ENCODE measurements around the gene TGFBRAP1. TPM values are rescaled to one million over a fixed set of nuclear protein-coding genes. Genes with fewer than 3 reads are reported as not detected.

The TGFBRAP1 gene
- total RNA-seq, 4 donors from 2014 or later, result 28.3 to 31.5 (median 29.7) TPM

DNA sequence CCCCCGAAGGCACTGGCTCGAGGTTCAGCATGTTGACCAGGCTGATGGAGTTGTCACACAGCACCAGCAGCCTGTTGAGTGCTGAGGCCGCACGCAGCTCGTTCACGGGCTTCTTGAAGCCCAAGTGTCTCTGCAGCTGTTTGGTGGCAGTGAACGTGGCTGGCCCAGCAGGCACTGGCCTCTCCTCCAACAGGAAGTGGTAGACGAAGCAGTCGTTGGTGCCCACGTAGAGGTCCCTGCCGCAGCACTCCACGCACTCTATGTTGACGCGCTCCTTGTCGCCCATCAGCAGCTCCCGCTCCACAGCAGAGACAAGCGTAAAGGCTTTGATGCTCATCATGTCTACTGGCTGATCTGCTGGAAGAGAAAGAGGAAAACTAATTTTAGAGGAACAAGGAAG lies 21.6 kb downstream of the TGFBRAP1 start:
- Histone ChIP-seq H3K27ac (no peak overlapping the region), H3K4me1 (no peaks in the 10 kb centered on the region), H3K9me3 (no peaks in the 10 kb centered on the region), H3K27me3 (no peaks in the 10 kb centered on the region), H3K4me3 (no peak overlapping the region), H3K36me3 (peaks cover 0 to 42% of the 10 kb centered on the region in 2 donors)
- TF ChIP-seq POLR2AphosphoS5 (IDR thresholded peaks at IDR 0.05) (no peak), EP300 (IDR thresholded peaks at IDR 0.05) (no peak), CTCF (IDR thresholded peaks at IDR 0.05) (no peak), POLR2A (IDR thresholded peaks at IDR 0.05) (no peak)
- no CpG with 5 or more reads among the region's 17 CpGs for WGBS, 2 donors (ENCODE audit: low coverage in 1 of 2)
- ATAC-seq, result no peak

DNA sequence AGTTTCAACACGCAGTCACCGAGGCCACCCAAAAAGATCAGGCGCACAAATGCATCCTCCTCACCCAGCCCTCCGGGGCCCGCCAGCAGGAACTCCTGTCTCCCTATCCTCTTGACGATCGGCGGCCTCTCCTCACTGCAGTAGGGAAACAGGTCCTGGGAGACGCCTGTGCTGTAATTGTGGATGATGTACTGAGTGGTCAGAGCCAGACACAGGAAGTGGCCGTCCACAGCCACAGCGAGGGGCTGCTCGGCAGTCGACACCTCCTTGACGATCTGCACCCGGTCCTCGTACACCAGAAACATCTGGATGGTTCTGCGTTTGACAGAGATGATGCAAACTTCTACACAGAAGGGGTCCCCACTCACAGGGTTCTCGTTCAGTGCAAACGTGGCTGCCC lies 22.0 kb downstream of the TGFBRAP1 start:
- Histone ChIP-seq H3K4me1 (no peaks in the 10 kb centered on the region), H3K36me3 (peaks cover 0 to 42% of the 10 kb centered on the region in 2 donors), H3K4me3 (no peak overlapping the region), H3K27me3 (no peaks in the 10 kb centered on the region), H3K9me3 (no peaks in the 10 kb centered on the region), H3K27ac (no peak overlapping the region)
- WGBS, 2 donors (ENCODE audit: low coverage in 1 of 2), result 86% methylated on average over 8 of the region's 19 CpGs; no CpG with 5 or more reads in 1 of the 2 donors
- no peak for ATAC-seq
- TF ChIP-seq POLR2AphosphoS5 (IDR thresholded peaks at IDR 0.05), result no peak
- TF ChIP-seq POLR2A (IDR thresholded peaks at IDR 0.05), result no peak
- TF ChIP-seq CTCF (IDR thresholded peaks at IDR 0.05), result no peak

DNA sequence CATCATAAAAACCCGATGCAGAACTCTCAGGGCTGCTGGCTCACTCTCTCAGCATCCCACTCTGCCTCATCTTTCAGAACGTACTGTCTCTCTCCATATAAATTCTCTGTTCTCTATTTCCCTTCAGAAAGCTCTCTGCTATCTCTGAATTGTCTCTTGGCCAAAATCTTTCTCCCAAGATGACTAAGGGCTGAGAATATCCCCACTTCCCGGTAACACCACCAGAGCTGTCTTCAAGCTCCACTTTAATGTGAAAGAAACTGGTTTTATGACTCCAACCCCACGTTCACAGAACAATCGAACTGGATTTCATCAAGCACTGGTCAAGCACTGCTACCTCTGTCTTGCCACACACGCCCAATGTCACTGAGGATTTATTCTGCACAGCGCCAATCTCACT lies 22.4 kb downstream of the TGFBRAP1 start:
- 72 to 82% methylated on average over 5 to 6 of the region's 7 CpGs for WGBS, 2 donors (ENCODE audit: low coverage in 1 of 2)
- TF ChIP-seq CTCF (IDR thresholded peaks at IDR 0.05) (no peak), POLR2AphosphoS5 (IDR thresholded peaks at IDR 0.05) (no peak), EP300 (IDR thresholded peaks at IDR 0.05) (no peak), POLR2A (IDR thresholded peaks at IDR 0.05) (no peak)
- no peak for ATAC-seq

DNA sequence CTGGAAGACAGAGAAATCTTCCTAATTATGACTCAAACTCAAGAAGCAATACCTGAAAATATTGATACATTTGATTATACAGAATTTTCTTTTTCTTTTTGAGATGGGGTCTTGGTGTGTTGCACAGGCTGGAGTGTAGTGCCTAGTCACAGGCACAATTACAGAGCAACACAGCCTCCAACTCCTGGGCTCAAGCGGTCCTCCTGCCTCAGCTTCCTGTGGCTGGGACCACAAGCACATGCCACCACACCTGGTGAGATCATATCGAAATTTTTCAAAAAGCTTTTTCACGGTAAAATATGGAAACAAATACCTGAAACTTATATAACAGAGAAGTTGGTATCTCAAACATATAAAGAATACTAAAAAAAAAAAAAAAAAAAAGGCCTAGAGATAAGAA lies 27.9 kb downstream of the TGFBRAP1 start:
- Histone ChIP-seq H3K36me3 (peaks cover 0 to 43% of the 10 kb centered on the region in 2 donors), H3K27ac (no peak overlapping the region), H3K4me1 (no peaks in the 10 kb centered on the region), H3K9me3 (no peaks in the 10 kb centered on the region), H3K27me3 (no peaks in the 10 kb centered on the region), H3K4me3 (no peak overlapping the region)
- WGBS, 2 donors (ENCODE audit: low coverage in 1 of 2), result 100% methylated on average over 3 of the region's 3 CpGs; no CpG with 5 or more reads in 1 of the 2 donors
- ATAC-seq, result no peak
- no peak for TF ChIP-seq EP300 (IDR thresholded peaks at IDR 0.05)
- no peak for TF ChIP-seq POLR2AphosphoS5 (IDR thresholded peaks at IDR 0.05)
- no peak for TF ChIP-seq POLR2A (IDR thresholded peaks at IDR 0.05)
- no peak for TF ChIP-seq CTCF (IDR thresholded peaks at IDR 0.05)

More for the DNA sequence above, 22.4 kb downstream of the TGFBRAP1 start:
- Histone ChIP-seq H3K4me3 (no peak overlapping the region), H3K9me3 (no peaks in the 10 kb centered on the region), H3K27me3 (no peaks in the 10 kb centered on the region), H3K4me1 (no peaks in the 10 kb centered on the region), H3K27ac (no peak overlapping the region), H3K36me3 (peaks cover 0 to 42% of the 10 kb centered on the region in 2 donors)

DNA sequence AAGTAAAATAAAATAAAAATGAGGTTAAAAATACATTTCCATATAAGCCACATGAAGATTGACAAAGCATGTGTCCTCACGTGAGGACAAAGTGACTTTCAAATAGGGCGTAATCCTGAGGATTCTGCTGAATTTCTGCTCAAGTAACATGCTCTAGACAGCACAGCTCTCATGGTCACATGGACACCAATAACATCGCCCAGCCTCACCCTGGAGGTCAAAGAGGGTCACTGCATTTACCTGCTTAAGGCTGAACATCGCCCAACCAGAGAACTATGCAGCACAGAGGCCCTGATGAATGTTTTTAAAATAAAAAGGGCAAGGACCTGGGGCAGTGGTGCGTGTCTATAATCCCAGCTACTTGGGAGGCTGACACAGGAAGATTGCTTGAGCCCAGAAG lies 30.2 kb downstream of the TGFBRAP1 start:
- Histone ChIP-seq H3K36me3 (peaks cover 0 to 48% of the 10 kb centered on the region in 2 donors), H3K9me3 (no peaks in the 10 kb centered on the region), H3K4me3 (no peak overlapping the region), H3K27me3 (no peaks in the 10 kb centered on the region), H3K4me1 (no peaks in the 10 kb centered on the region), H3K27ac (no peak overlapping the region)
- TF ChIP-seq EP300 (IDR thresholded peaks at IDR 0.05) (no peak), POLR2AphosphoS5 (IDR thresholded peaks at IDR 0.05) (no peak), POLR2A (IDR thresholded peaks at IDR 0.05) (no peak), CTCF (IDR thresholded peaks at IDR 0.05) (no peak)
- no peak for ATAC-seq
- WGBS, 2 donors (ENCODE audit: low coverage in 1 of 2), result 90% methylated on average over 5 of the region's 5 CpGs; no CpG with 5 or more reads in 1 of the 2 donors

Measured in gastroesophageal sphincter (tissue), 4 donors.